Neural progenitor cell (in vitro differentiated cells): ENCODE results near the gene NQO2.

Experiments
- EZH2 ChIP-seq: fragments of 200-600 bp; sonication (generic); IDR thresholded peaks from 2 replicates; pipeline ENCODE4 v1.6.1; 2017; ENCODE audit warnings: antibody characterized with exemption, mild to moderate bottlenecking, moderate library complexity
- TF ChIP-seq, protein P1 (sequence below): fragments of 200-600 bp; sonication (generic); IDR thresholded peaks from 2 replicates; pipeline ENCODE4 v1.5.1; 2017; ENCODE audit warnings: antibody characterized with exemption, mild to moderate bottlenecking

DNA sequence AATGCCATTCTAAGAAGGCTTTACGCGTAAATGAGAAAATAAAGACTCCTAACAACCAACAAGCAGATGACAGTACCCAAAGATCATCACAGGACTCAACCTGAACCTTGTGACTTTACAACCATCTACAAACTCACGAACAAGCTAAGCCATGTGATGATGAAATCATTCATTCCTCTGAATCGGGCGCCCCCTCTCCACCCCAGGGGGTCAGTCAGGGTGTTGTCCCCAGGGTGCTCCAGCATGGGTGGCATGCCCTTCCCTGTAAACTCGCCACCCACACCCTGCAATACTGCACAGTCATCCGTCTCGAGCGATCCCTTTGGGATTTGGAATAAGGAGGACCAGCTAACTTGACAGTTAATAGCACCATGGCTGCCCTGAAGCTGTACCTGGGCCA is 40.9 kb upstream of the NQO2 start:
- TF ChIP-seq, protein P1, sequence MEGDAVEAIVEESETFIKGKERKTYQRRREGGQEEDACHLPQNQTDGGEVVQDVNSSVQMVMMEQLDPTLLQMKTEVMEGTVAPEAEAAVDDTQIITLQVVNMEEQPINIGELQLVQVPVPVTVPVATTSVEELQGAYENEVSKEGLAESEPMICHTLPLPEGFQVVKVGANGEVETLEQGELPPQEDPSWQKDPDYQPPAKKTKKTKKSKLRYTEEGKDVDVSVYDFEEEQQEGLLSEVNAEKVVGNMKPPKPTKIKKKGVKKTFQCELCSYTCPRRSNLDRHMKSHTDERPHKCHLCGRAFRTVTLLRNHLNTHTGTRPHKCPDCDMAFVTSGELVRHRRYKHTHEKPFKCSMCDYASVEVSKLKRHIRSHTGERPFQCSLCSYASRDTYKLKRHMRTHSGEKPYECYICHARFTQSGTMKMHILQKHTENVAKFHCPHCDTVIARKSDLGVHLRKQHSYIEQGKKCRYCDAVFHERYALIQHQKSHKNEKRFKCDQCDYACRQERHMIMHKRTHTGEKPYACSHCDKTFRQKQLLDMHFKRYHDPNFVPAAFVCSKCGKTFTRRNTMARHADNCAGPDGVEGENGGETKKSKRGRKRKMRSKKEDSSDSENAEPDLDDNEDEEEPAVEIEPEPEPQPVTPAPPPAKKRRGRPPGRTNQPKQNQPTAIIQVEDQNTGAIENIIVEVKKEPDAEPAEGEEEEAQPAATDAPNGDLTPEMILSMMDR = no peak
- no peak for TF ChIP-seq EZH2
